NB4 (cell line): ENCODE data around the gene SLC18A2.

Source experiments
- DNase-seq: peaks from one replicate; pipeline ENCODE4 v3.0.0; 2010; ENCODE audit warnings: low read depth
- H3K4me3 ChIP-seq: one replicate; pipeline ENCODE4 v1.5.1; 2011; ENCODE audit warnings: mild to moderate bottlenecking, low read depth, low read length, moderate library complexity
- CTCF ChIP-seq: IDR thresholded peaks from one replicate; pipeline ENCODE4 v1.5.1; 2012; ENCODE audit warnings: low read depth, low read length
- MAX ChIP-seq: IDR thresholded peaks from 2 replicates; pipeline ENCODE4 v1.6.1; 2011; ENCODE audit warnings: low read depth, low read length
- MYC ChIP-seq: IDR thresholded peaks from 2 replicates; pipeline ENCODE4 v1.6.1; 2011; ENCODE audit warnings: low read depth, low read length
- POLR2A ChIP-seq: IDR thresholded peaks from 2 replicates; pipeline ENCODE4 v1.6.1; 2011; ENCODE audit warnings: mild to moderate bottlenecking; ENCODE audit not compliant: insufficient read length; ENCODE audit errors: extremely low read depth

SLC18A2 gene

DNA sequence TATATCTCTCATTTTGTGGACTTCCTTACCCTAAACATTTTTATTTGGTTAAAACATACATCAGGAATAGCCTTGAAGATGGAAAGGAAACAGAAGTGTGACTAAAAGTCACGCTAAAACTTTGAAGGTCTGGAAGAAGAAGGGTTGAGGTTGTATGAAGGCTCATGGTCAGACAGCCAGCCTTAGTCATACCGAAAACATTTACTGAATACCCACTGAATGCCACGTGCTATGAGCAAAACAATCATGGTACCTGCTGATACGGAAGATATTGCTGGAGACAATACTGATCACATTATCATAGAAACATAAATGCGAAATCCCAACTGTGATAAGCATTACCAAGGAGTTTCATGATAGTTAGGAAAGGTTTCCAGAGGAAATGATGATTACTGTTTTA is 70.3 kb downstream of the SLC18A2 start:
- DNase-seq: no peak
- TF ChIP-seq MYC: no peak
- H3K4me3 ChIP-seq: no peak overlapping the region

- TF ChIP-seq MAX: no peak
- no peak for TF ChIP-seq MYC
- TF ChIP-seq POLR2A: no peak
- TF ChIP-seq CTCF: no peak
- H3K4me3 ChIP-seq: no peak overlapping the region
- no peak for DNase-seq
Observed at GRCh38 chr10:117312430-117312829, 71.5 kb downstream of the SLC18A2 start.

DNA sequence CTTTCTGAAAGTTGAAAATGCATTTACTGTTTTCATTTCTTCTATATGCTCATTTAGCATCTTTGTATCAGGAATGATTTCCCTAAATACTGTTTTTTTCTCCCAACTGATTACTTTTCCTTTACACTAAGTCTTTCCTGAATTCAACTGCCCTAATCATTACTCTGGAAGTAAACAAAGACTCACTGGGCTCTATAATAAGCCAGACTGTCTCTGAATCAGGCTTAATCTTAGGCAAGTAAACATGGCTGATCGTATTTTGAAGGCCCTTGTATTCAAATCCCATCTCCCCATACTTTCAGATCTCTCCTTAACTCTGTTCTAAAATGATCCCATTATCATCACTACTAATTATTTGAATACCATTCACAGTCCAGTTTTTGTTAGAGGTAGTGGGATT is 72.7 kb downstream of the SLC18A2 start:
- H3K4me3 ChIP-seq: no peak overlapping the region
- no peak for TF ChIP-seq MYC
- TF ChIP-seq MAX: no peak
- no peak for TF ChIP-seq CTCF
- no peak for TF ChIP-seq POLR2A
- DNase-seq: no peak

DNA sequence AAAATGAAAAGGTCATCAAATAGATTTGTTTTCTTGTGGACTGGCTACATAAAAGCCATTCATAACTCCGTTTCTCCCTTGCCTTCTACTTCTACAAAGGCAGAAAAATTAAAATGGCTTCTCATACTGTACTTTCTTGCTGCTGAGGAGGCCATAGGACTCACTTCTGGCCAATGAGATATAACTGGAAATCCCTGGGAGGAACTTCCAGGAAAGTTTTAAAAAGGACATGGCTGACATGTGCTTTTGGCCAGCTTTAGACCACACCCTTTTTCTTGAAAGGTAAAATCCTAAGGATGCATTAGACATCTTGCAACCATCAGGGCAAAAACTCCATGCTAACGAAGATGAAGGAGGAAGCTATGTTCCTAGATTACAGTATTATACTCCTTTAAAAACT is 75.8 kb downstream of the SLC18A2 start:
- DNase-seq: no peak
- TF ChIP-seq POLR2A: no peak
- TF ChIP-seq MAX: no peak
- no peak for TF ChIP-seq CTCF
- TF ChIP-seq MYC: no peak
- H3K4me3 ChIP-seq: no peak overlapping the region

GRCh38 chr10:117318909-117319308 is 78.0 kb downstream of the SLC18A2 start:
- H3K4me3 ChIP-seq: no peak overlapping the region
- TF ChIP-seq MAX: no peak
- no peak for TF ChIP-seq POLR2A
- peak; percentile 4 for TF ChIP-seq CTCF
- TF ChIP-seq MYC: no peak
- DNase-seq: no peak

- TF ChIP-seq MAX (no peak), CTCF (peak; percentile 32)
- DNase-seq: peak; percentile 32
- H3K4me3 ChIP-seq: no peak overlapping the region
Observed at GRCh38 chr10:117320050-117320665, 79.2 kb downstream of the SLC18A2 start.
